Left hindlimb (tissue), 1 donor: Measurements from ENCODE around the gene RAPGEF1.

Experiments
- DNase-seq: peaks from one replicate; pipeline ENCODE4 v3.0.0-alpha.2; 2018

RAPGEF1 gene

DNA sequence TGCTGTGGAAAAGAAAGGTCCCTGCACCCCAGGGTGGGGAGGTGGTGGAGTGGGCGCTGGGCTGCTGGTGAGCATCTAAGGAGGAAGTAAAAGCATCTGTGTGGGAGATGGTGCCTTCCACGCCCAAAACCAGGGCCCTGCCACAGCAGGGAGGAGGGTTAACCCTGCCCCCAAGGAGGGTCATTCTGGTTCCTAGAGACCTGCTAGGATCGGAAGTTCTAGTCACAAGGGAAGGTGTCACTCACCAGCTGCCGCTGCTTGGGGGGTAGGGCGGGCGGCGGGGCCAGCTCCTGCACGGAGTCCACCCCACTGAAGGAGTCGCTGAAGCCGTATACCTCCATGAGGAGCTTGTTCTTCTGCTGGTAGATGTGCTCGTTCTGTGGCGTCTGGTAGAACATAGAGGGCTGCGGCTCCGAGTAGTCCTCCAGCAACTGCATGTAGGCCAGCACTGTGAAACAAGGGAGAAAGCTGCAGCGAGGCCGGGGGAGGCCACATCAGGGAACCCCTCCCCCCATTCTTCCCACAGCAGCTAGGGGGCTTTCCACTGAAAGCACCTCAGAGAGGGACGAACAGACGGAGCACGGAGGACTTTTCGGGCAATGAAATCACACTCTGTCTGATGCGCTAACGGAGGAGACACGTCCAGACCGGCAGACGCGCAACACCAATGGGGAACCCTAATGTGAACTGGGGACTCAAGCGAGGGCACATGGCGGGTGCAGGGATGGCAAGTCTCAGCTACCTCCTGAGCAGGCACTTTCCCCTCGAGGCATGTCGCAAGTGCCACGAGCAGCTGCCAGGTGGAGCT is 118.1 kb downstream of the RAPGEF1 start:
- DNase-seq = no peak

DNA sequence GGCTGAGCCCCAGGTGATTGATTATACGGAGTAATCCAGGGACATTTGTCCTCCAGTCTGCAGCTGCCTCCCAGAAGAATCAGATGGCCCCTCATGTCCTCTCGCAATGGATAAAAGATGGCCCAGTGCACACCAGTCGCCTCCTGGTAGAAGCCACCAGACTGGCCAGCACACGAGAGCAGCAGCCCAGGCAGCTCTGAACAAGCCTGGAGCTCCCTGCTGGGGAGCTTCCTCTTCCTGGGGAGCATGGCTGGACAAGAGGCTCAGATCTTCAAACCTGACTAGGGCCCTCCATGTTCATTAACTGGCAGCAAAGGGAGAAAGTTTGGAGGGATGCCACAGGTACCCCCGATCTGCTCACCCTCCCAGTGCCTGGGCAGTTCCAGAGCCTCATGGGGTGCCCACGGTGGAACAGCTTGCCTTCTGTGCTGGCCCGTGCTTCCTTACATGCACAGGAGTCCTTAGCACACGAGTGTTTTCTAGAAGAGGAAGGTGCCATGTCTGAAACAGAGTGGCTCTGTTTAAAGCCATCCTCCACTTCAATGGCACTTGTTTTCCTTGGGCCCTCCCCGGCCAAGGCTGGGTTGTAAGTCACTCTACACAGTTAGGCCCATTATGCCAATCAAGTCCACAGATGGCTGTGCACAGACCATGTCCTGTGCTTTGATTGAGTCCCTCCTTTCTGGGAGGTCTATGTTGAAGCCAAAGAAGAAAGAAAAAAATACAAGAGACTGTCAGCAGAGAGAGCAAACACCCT is 118.9 kb downstream of the RAPGEF1 start:
- no peak for DNase-seq

DNA sequence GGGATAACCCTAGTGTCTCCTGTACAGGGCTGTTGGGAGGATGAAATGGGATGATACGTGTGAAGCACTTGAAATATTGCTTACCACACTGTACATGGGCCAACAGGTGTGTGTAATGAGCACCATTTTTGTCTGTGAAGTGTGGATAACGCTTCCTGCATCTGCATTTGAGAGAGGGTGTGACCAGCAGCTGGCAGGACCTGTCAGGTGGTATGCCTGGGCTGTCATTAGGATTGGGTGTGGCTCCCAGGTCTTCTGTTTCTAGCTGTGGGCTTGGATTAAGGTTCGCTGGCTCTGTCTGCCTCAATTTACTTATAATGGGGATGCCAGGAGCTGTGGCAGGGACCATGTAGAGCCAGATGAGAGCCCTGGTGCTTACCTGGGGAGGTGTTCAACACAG is 120.2 kb downstream of the RAPGEF1 start:
- no peak for DNase-seq

DNA sequence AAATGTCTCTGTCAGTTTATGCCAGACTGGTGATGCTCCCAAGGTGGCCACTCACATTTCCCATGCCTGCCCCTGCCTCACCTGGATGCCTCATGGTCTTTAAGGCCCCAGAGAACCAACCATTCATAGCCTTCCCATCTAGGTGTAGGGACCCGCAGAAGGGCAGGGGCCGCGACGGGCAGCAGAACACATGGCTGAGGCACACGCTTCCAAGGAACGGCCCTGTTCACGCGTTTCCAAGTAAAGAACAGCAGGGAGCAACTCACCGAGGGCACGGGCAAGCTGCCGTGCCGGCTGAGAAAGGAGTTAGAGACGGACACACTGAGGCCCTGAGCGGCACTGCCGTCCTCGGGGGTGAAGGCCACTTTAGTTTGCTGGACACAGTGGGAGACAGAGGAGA is 121.1 kb downstream of the RAPGEF1 start:
- DNase-seq = no peak

DNA sequence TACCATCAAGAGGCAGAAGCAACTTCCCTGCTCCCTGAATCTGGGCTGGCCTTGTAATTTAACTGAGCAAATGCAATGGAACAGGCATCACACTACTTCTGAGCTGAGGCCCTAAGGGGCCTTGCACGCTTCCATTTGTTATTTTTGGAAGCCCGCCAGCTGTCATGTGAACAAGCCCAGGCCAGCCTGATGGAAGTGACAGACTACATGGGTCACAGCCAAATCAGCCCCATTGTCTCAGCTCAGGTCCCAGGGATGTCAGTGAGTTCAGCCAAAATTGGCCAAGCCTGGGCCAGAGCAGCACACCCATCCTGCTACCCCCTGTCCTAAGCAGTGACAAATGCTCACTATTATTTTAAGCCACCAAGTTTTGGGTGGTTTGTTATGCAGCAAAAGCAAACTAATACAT is 121.8 kb downstream of the RAPGEF1 start:
- peak; percentile 53 for DNase-seq

DNA sequence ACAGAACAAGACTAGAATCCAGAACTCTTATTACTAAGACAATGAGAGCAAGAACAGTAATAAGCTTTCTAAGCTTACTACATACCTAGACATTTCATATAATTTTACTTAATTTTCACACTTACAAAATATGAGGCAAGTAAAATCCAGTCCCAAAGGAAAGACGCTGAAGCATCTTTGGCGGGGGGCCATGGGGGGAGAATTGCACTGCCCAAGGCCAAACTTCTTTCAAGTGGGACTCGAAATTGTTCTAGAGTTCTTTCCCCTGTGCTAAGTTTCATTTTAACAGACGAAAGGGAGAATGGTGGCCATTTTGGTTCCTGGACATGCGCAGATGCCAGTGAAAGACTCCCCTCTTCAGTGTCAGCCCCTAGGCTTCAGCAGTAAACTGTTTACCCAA is 122.3 kb downstream of the RAPGEF1 start:
- no peak for DNase-seq

DNA sequence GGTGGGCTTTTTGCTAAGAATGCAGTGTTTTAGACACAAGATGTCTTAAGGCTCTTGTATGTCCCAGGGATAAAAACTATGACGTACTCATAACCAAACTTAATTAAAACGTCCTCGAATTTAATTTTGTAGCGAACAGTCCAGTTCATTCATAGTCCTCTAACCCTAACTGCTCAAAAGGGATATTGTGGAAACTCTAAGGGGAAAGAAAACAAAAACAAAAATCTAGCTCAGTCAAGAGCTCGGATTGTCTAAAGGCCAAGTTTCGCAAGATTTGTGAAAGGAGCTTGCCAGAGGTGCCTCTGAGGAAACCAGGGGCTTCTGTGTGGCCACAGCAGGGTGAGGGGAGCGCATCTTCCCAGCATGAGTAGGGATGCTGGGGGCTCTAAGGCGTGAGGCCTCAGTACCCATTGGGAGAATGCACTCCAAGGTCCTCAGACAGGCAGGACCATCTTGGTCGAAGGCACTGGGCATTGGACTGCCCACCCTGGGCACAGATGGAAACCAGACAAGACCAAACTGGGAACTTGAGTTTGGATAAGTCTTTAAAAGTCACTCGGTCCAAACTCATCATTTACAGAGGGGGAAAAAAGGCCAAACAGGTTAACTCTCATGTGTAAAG is 122.8 kb downstream of the RAPGEF1 start:
- DNase-seq = no peak

DNA sequence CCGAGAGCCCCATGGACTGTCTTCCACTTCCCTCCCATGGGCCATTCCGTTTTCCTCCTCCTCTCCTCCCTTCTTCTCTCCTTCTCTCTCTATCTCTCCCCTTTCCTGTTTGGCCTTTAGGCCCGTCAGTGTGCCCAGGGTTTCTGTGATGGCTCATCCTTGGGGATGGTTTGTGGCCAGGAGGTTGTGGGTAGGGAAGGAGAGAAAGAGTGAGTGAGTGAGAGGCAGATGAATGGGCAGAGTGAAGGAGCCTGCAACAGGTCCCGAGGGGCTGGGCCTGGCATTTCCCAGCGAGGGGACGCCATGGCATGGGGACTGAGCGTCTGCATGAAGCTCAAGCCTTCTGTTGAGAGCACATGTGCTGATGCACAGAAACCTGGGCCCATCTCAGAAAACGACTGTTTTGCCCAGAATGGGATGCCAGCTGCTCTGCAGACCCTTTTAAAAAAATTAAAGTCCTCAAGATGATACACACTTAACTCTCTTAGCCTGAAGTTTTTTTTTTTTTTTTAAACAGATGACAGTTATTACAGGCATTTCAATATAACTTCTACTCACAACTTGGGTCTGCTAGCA is 125.4 kb downstream of the RAPGEF1 start:
- DNase-seq = no peak

DNA sequence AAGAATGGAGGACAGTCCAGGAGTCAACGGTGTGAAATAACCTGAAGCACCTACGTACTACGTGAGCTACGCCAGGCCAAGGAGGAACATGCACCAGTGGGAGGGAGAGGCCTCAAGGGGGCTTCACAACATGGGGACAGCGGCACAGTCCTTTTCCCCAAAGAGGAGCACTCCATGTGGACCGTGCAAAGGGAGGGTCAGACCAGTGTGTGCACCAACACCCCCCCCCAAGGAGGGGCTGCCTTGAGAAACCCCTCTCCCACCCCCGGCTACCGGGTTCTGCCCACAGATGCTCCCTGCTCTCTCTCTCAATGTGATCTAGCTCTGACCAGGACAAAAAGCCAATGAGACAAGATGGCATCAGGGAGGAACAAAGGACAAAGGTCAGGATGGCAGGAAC is 126.0 kb downstream of the RAPGEF1 start:
- no peak for DNase-seq

DNA sequence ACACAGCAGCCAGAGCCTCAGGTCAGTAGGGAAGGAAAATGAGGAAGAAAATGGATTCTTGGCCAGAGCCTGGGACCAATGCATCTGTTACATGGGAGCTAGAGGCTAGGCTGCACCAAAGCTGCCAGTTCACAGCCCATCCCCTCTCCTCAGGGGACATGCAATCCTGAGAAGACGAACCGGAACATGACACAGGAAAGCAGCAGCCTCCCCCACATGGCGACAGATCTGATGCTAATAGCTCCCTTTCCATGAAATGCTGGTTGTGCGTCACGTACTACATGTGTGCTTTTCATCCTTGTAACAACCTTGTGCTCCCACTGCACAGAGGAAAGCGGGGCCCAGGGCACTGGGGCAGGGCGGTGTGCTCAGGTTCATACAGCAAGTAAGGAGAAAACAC is 127.0 kb downstream of the RAPGEF1 start:
- no peak for DNase-seq

DNA sequence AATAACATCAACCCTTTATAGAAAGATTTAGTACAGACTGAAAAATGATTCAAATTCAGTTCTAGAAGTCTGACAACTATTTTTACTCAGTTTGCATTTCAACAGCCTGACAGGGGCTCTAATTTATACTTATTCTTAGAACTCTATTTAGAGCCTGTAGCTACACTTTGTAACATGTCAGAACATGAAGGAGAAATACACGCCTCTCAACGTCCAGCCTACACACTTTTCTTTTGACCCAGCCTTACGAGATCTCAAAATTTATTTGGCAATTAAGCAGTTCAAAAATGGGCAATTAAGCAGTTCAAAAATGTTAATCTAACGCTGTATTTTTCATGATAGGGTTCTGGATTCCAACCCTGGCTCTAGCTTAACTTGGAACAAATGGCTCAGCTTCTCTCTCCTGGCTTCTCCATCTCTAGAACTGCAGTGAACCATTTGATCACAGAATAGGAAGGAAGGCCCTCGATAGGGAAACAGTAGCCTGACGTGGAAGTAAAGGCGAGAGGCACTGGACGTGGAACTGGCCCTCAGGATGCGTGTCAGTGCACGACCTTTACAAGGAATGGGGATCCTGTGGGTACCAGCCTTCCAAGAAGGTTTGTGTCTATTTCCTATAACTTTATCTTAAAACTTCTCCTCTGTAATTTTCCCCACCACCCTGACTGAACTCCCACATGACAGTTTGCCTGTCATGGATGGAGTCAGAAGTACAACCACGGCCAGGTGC is 128.1 kb downstream of the RAPGEF1 start:
- no peak for DNase-seq

DNA sequence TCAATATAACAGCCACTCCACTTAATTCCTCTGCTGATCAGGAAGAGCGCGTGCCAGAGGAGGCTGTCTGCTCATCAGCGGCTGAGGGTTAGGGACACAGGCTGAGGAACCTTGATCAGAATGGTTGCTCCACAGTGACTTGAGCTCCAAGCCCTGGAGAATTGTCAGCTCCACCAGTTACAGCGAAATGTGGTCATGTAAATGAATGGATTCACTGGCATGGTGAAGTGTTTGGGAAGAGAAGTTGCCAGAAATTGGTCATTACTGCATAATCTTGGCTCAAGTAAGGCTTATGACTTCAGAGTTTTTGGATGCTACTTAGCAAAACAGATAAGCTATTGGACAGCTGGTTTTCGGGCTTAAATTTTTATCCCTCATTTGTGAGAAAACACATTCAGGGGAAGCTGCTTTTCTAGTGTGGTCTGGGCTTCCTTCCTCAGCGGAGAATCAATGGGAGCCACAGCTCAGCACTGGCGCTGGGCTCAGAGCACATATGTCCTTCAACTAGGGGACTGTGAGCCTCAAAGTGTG is 129.6 kb downstream of the RAPGEF1 start:
- peak; percentile 55 for DNase-seq

DNA sequence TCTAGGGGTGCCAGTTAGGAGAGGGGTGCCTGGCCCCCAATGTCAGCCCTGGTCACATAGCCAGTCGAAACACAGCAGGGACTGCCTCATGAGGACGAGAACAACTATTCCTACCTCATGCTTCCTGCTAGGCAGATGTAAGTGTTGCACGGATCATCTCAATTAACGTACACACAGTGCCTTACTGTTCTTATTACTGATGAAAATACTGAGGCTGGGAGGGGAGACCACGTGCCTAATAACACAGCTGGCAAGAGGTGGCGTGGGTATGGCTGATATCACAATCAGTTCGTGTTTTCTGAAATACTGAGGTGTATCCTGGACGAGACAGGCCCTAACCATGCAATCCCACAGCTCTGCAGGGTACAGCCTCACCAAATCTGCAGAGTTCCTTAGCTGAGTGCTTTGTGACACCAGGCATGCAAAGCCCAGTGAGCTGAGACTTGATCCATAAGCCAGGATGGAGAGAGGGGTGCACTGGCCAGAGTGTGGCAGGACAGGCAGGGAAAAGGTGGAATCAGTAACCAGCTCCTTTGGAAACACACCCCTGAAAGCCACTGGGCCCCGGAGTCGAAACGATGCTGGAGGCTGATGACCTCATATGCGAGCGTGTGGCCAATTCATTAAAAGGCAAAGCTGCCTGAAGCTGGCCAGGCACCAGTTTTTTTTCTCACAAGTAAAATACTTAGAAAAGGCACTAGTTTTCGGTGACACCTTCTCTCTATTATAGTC is 130.6 kb downstream of the RAPGEF1 start:
- peak; percentile 73 for DNase-seq

DNA sequence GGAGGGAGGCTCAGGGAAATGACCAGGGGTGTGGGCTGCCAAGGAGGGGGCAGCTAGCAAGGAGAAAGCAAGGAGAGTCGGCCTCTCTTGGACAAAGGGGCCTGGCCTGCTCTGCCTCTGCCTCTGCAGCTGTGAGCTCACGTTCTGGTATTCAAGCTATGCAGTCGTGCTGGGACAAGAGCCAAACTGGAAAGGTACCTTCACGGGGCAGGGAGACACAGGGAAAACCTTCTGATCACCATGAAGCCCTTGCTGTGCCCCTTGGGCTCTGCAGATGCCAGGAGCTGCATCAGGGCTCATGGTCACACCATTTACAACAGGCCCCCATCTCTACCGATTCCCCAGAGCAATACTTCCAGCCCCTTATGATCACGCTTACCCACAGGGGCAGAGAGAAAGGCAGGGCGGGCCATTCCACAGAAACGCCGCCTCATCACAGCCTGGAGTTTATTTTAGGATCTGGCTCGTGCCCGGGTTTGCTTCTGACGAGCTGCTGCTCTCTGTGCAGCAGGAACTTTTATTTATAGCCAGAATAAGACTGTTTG is 131.3 kb downstream of the RAPGEF1 start:
- peak; percentile 88 for DNase-seq

DNA sequence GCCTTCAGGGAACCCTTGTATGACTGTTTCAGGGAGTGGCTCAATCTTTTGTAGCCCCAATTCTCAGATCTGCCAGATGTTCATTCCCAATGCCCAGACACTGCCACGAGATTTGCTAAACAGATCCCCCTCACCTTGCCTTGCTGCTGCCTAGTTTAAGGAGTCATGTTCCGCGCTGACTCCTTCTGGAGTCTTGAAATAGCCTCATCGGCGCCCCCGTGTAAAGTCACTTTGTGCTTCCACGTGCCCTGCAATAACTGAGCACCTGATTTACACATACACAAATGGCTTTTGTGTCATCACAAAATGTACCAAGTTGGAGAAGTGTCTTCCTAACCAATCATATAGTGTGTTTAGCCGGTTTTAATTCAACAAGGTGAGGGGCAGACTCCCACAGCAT is 132.3 kb downstream of the RAPGEF1 start:
- DNase-seq = no peak

DNA sequence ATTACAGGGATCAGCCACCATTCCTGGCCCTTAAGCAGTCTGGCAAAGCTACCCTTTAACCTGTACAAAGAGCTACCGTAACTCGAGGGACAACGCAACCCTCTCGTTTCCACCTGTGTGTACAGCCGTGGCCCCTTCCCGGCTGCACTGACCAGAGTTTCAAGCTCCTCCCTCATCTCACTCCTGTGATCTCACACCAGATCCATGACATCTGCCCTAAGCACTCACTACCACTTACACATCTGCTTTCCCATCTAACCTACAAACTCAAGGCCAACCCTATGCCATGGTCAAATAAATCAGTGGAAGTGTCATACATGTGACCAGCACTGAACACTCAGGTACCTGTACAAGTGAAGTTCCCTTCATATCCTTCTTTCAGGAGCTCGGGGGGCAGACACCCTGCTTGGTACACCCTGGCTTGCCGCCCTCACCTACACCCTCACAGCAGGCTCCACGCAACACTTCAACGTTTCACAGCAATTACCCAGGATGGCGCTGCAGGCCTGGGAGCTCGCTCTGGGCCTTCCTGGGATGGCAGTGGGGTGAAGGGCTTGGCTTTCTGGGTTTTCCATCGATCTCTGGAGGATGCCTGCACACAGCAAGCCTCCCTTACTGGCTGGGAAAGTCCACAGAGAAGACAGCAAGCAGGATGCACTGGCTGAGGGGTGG is 132.8 kb downstream of the RAPGEF1 start:
- no peak for DNase-seq

DNA sequence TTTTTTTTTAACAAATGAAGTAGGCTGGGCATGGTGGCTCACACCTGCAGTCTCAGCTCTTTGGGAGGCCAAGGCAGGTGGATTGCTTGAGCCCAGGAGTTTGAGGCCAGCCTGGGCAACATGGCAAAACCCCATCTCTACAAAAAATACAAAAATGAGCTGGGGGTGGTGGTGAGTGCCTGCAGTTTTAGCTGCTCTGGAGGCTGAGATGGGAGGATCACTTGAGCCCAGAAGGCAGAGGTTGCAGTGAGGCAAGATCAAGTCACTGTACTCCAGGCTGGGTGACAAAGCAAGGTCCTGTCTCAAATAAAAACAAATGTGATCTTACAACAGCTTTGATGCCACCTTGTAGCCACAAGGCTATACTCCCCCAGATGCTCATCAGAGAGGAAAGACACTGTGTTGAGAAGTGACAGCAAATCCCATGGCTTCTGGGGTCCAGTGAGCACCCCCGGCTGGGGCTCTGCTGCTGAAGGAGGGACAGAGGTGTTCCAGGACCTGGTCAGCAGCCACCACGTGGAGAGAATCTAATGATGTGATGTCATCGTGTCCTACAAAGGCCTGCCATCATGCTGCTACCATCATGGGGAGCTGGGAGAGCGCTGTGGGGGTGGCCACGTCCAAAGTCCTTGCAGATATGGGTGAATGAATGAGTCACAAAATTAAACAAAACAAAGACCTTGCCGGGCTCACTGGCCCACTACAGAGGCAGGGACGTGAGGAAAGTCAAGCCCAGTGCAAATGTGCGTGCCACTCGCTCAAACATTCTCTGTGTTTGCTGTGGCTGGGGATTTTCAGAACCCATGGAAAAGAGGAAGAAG is 133.9 kb downstream of the RAPGEF1 start:
- no peak for DNase-seq

DNA sequence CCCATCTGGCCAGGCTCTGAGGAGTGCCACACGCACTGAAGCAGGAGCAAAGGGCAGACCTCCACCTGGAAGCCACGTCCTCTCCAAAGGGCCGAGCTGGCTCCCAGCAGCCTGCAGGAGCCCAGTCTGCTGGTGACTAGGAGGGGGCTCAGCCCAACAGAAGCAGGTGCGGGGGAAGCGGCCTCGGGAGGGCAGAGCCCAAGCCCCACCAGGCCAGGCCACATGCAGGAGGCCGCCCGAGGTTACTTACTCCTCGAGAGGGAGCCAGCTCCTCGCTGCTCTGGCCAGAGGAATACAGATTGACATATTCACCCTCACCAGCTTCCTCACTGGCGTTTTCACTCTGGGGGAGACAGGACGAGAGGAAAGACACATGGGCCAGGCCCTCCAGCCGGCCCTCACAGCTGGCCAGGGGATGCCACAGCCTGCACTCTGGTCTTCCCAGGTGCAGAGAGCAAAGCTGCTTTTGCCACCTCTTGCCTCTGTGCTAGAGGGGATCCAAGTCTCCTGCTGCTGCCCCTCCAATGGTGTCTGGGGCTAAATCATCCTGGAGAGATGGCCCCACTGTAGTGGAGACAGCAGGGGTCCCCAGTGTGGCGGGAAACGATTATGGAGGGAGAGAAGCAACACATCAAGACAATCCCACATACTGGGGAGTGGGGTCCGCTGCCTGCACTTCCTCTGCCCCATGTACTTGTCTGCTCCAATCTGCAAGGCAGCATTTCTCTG is 136.0 kb downstream of the RAPGEF1 start:
- DNase-seq = no peak

DNA sequence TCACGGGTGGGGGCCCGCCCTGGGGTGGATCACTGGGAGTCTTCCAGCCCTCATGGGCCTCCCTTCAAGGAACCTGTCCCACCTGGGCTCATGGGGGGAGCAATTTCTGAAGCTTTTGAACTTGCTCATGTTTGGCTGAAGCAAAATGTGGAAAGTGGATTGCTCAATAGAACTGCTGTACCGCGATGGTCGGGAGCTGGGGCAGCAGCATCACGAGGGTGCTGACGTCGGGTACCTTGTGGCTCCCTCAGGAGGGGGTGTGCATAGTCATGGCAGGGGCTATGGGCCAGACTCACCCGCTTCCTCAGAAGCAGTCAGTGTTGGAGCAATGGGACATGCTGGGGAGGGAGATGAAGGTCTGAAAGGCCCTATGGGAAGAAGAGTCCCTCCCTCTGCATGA is 136.7 kb downstream of the RAPGEF1 start:
- DNase-seq = no peak
